ENCODE results near the gene NEK5. TPM values are rescaled to one million over a fixed set of nuclear protein-coding genes. Genes with fewer than 3 reads are reported as not detected.

Gene NEK5
- total RNA-seq, 1 experiment from 2014 or later: 0.07 TPM

DNA sequence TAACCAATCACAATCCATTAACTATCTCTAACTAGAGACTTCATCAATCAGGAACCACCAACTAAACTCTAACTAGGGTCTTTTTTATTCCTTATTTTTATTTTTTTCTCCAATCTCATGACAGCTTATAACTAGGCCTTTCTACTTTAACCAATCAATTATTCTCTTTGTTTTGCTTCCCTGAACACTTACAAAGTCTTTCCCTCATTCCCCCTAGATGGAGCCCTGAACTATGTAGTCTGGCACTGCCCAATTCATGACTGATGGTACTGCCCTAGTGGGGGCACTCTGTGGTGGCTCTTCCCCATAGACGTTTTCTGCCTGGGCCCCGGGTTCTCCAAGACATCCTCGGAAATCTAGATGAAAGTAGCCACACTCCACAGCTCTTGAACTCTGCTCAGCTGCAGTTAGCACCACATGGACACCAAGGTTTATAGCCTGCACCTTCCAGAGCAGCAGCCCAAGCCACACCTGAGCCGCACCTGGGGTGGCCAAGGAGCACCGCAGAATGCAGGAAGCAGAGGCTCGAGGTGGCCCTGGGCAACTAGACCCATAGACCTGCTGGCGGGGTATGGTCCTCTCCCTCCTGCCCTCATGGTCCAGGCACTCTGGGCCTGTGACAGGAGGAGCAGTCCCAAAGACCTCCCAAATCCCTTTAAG is 124.2 kb downstream of the NEK5 start:
- DNase-seq (no peak), ATAC-seq (no peak)
- TF ChIP-seq, protein P1, sequence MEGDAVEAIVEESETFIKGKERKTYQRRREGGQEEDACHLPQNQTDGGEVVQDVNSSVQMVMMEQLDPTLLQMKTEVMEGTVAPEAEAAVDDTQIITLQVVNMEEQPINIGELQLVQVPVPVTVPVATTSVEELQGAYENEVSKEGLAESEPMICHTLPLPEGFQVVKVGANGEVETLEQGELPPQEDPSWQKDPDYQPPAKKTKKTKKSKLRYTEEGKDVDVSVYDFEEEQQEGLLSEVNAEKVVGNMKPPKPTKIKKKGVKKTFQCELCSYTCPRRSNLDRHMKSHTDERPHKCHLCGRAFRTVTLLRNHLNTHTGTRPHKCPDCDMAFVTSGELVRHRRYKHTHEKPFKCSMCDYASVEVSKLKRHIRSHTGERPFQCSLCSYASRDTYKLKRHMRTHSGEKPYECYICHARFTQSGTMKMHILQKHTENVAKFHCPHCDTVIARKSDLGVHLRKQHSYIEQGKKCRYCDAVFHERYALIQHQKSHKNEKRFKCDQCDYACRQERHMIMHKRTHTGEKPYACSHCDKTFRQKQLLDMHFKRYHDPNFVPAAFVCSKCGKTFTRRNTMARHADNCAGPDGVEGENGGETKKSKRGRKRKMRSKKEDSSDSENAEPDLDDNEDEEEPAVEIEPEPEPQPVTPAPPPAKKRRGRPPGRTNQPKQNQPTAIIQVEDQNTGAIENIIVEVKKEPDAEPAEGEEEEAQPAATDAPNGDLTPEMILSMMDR (conservative IDR thresholded peaks at IDR 0.05; ENCODE audit: low read depth, low read length): no peak; the same call in 1 of the 2 replicates
- TF ChIP-seq EZH2 (IDR thresholded peaks at IDR 0.05; ENCODE audit: low read length, unreplicated experiment): no peak
- no peak for TF ChIP-seq EZH2phosphoT487 (IDR thresholded peaks at IDR 0.05; ENCODE audit: borderline replicate concordance, low read length)
- no peaks in the 10 kb centered on the region for H3K27me3 ChIP-seq (ENCODE audit: low read length)
- no peak overlapping the region for H3K27ac ChIP-seq (ENCODE audit: low read length)
- no peak overlapping the region for H2AFZ ChIP-seq (ENCODE audit: low read length)
- POLR2A ChIA-PET (ENCODE audit: unreplicated experiment): no interaction called here
- H3K4me3 ChIP-seq (ENCODE audit: low read length): no peak overlapping the region
- no peak overlapping the region for H3K4me2 ChIP-seq (ENCODE audit: low read length)
- H3K9me3 ChIP-seq (ENCODE audit: low read length): no peaks in the 10 kb centered on the region
- peaks cover 3% of the 10 kb centered on the region; the same call in 1 of the 2 replicates for H3K4me1 ChIP-seq (ENCODE audit: insufficient read depth, low read length)
- CTCF ChIA-PET: no interaction called here
- no peaks in the 10 kb centered on the region for H3K36me3 ChIP-seq (ENCODE audit: low read depth, low read length)
- H3F3A ChIP-seq (ENCODE audit: low read length, unreplicated experiment): no peaks in the 10 kb centered on the region
- H3K79me2 ChIP-seq (ENCODE audit: low read length): no peaks in the 10 kb centered on the region
- no TSS peak for BruUV-seq (replicated peaks)
- no peaks in the 10 kb centered on the region for H3K9me2 ChIP-seq (replicated peaks; ENCODE audit: low read length)
- no peaks in the 10 kb centered on the region for H4K20me1 ChIP-seq (ENCODE audit: low read length)
- intact Hi-C loops (cut with micrococcal nuclease): no loop called here
- H3K9ac ChIP-seq (ENCODE audit: low read length): no peak overlapping the region

DNA sequence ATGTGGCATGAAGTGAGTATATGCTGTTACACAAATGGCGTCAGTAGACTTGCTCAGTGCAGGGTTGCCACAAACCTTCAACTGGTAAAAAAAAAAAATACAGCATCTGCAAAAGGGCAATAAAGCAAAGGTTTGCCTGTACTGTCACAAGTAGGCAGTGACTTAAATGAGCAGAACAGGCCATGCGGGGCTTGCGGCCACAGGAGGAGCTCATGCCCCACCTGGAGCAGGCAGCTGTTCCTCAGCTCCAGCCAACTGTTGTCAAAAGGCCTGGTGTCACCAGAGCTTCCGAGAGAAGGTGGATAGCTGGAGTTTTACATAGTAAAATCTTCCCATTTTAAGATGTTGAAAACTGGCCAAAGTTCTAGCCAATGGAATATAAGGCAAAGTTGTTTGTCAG is 125.3 kb downstream of the NEK5 start:
- no peak overlapping the region for H3K9ac ChIP-seq (ENCODE audit: low read length)
- H3K9me2 ChIP-seq (replicated peaks; ENCODE audit: low read length): no peaks in the 10 kb centered on the region
- intact Hi-C loops (cut with micrococcal nuclease): no loop called here
- H3K27me3 ChIP-seq (ENCODE audit: low read length): no peaks in the 10 kb centered on the region
- H3K36me3 ChIP-seq (ENCODE audit: low read depth, low read length): no peaks in the 10 kb centered on the region
- ChIA-PET POLR2A (ENCODE audit: unreplicated experiment) (no interaction called here), CTCF (interaction anchor here (0.6 kb wide), 1 partner anchor 464 kb away, joined by 3 read pairs; no protein-coding TSS in a partner anchor)
- H4K20me1 ChIP-seq (ENCODE audit: low read length): no peaks in the 10 kb centered on the region
- no peak overlapping the region for H3K27ac ChIP-seq (ENCODE audit: low read length)
- no peaks in the 10 kb centered on the region for H3K79me2 ChIP-seq (ENCODE audit: low read length)
- TF ChIP-seq, protein P1 (conservative IDR thresholded peaks at IDR 0.05; ENCODE audit: low read depth, low read length): no peak
- no peak for TF ChIP-seq EZH2 (IDR thresholded peaks at IDR 0.05; ENCODE audit: low read length, unreplicated experiment)
- no peak for TF ChIP-seq EZH2phosphoT487 (IDR thresholded peaks at IDR 0.05; ENCODE audit: borderline replicate concordance, low read length)
- DNase-seq (no peak), ATAC-seq (no peak)
- H3K4me1 ChIP-seq (ENCODE audit: insufficient read depth, low read length): peaks cover 14% of the 10 kb centered on the region
- BruUV-seq (replicated peaks): no TSS peak
- H3K9me3 ChIP-seq (ENCODE audit: low read length): no peaks in the 10 kb centered on the region
- no peaks in the 10 kb centered on the region for H3F3A ChIP-seq (ENCODE audit: low read length, unreplicated experiment)
- no peak overlapping the region for H3K4me3 ChIP-seq (ENCODE audit: low read length)
- no peak overlapping the region for H2AFZ ChIP-seq (ENCODE audit: low read length)
- no peak overlapping the region for H3K4me2 ChIP-seq (ENCODE audit: low read length)

DNA sequence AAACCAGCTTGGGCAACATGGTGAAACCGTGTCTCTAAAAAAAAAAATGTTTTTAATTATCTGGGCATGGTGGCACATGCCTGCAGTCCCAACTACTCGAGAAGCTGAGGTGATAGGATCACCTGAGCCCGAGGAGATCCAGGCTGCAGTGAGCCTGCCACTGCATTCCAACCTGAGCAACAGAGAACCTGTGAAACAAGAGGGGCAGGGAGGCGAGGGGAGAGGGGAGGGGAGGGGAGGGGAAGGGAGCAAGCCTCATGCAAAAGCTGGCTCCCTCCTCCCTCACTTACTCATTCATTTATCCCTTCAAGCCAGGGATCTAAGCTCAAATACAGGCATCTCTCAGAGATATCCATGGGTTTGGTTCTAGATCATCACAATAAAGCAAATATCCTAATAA is 126.5 kb downstream of the NEK5 start:
- ATAC-seq: no peak
- POLR2A ChIA-PET (ENCODE audit: unreplicated experiment): no interaction called here
- BruUV-seq (replicated peaks): no TSS peak

More for the DNA sequence above, 126.5 kb downstream of the NEK5 start:
- H3K9me2 ChIP-seq (replicated peaks; ENCODE audit: low read length): no peaks in the 10 kb centered on the region
- CTCF ChIA-PET: interaction anchor here (0.6 kb wide), 1 partner anchor 47 kb away, joined by 3 read pairs; no protein-coding TSS in a partner anchor
- no peak overlapping the region for H3K4me2 ChIP-seq (ENCODE audit: low read length)
- H4K20me1 ChIP-seq (ENCODE audit: low read length): no peaks in the 10 kb centered on the region
- no peaks in the 10 kb centered on the region for H3F3A ChIP-seq (ENCODE audit: low read length, unreplicated experiment)
- TF ChIP-seq, protein P1 (conservative IDR thresholded peaks at IDR 0.05; ENCODE audit: low read depth, low read length): no peak
- TF ChIP-seq EZH2phosphoT487 (IDR thresholded peaks at IDR 0.05; ENCODE audit: borderline replicate concordance, low read length) (no peak), EZH2 (IDR thresholded peaks at IDR 0.05; ENCODE audit: low read length, unreplicated experiment) (no peak)
- peaks cover 16% of the 10 kb centered on the region for H3K4me1 ChIP-seq (ENCODE audit: insufficient read depth, low read length)
- no peak overlapping the region for H2AFZ ChIP-seq (ENCODE audit: low read length)
- no peaks in the 10 kb centered on the region for H3K79me2 ChIP-seq (ENCODE audit: low read length)
- intact Hi-C loops (cut with micrococcal nuclease): no loop called here
- no peaks in the 10 kb centered on the region for H3K36me3 ChIP-seq (ENCODE audit: low read depth, low read length)
- H3K27me3 ChIP-seq (ENCODE audit: low read length): no peaks in the 10 kb centered on the region
- no peak overlapping the region for H3K27ac ChIP-seq (ENCODE audit: low read length)
- H3K9me3 ChIP-seq (ENCODE audit: low read length): no peaks in the 10 kb centered on the region
- no peak for DNase-seq
- no peak overlapping the region for H3K9ac ChIP-seq (ENCODE audit: low read length)
- H3K4me3 ChIP-seq (ENCODE audit: low read length): no peak overlapping the region
